MCF 10A (cell line): Measurements from ENCODE around the gene ZNF322. TPM values are rescaled to one million over a fixed set of nuclear protein-coding genes. Genes with fewer than 3 reads are reported as not detected.

Experiments used
- BruUV-seq: library from RNA; stranded (reverse); fragments of 400-500 nt; replicated peaks from 2 replicates; lab custom pipeline; 2021; lab: Mats Ljungman, UMichigan
- CTCF ChIA-PET: fragments of 300-600 bp; sonication (Branson Sonifier 250); formaldehyde crosslinking; extraction: SDS; loops from one replicate; lab custom pipeline; 2021; ENCODE audit warnings: antibody characterized with exemption, inconsistent platforms; lab: Yijun Ruan, JAX
- POLR2A ChIA-PET: fragments of 300-600, 350-650 bp; sonication (Branson Sonifier 250); formaldehyde crosslinking; extraction: SDS; loops from one replicate; lab custom pipeline; 2020; ENCODE audit warnings: antibody characterized with exemption, inconsistent platforms; lab: Yijun Ruan, JAX
- DNase-seq: peaks from one replicate; pipeline ENCODE4 v3.0.0-alpha.2; 2018; ENCODE audit not compliant: unreplicated experiment
- H3K27ac Mint-ChIP-seq: one replicate; pipeline ENCODE4 v1.8.0; 2022; ENCODE audit warnings: mild to moderate bottlenecking, low read depth, mixed read lengths; ENCODE audit not compliant: unreplicated experiment
- H3K27me3 Mint-ChIP-seq: one replicate; pipeline ENCODE4 v1.8.0; 2022; ENCODE audit warnings: mixed read lengths; ENCODE audit not compliant: insufficient read depth, unreplicated experiment
- H3K36me3 Mint-ChIP-seq: one replicate; pipeline ENCODE4 v1.8.0; 2022; ENCODE audit warnings: mild to moderate bottlenecking, moderate library complexity, mixed read lengths; ENCODE audit not compliant: insufficient read depth, unreplicated experiment
- H3K4me1 Mint-ChIP-seq: one replicate; pipeline ENCODE4 v1.8.0; 2022; ENCODE audit warnings: mixed read lengths; ENCODE audit not compliant: insufficient read depth, unreplicated experiment
- H3K4me3 Mint-ChIP-seq: one replicate; pipeline ENCODE4 v1.8.0; 2022; ENCODE audit warnings: mild to moderate bottlenecking, moderate library complexity, mixed read lengths; ENCODE audit not compliant: unreplicated experiment
- H3K9me3 Mint-ChIP-seq: one replicate; pipeline ENCODE4 v1.8.0; 2022; ENCODE audit warnings: mixed read lengths; ENCODE audit not compliant: unreplicated experiment
- CTCF ChIP-seq: fragments of 200-600 bp; IDR thresholded peaks from one replicate; pipeline ENCODE4 v1.8.0; 2022; ENCODE audit warnings: antibody characterized with exemption, mild to moderate bottlenecking; ENCODE audit not compliant: unreplicated experiment
- intact Hi-C: fragments of 100-400 bp; cut with micrococcal nuclease; formaldehyde crosslinking; loops from 2 replicates; pipeline ENCODE4 v1.14.1; 2022
- total RNA-seq: library from RNA; stranded (reverse); gene quantifications from 2 replicates; pipeline ENCODE4 v1.2.3, GENCODE V29; 2022

ZNF322 gene
- total RNA-seq, 1 experiment from 2014 or later = 20.7 TPM

DNA sequence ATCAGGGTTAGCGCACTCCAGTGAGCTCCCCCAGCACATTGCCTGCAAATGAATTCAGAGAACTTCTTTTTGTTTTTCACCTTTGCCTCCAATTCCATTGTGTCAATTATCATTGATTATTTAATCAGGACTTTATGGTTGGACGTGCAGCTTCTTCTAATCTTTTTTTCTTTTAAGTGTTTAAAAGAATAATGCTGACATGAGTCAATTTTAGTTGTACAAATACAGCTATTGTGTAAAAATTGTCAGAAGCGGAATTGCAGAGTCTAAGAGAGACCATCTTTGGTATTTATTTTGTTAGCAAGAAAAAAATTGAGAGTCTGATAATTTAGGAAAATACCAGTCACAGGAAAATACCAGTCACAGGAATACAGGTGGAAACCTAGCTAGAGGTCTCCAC is 57.3 kb downstream of the ZNF322 start:
- Mint-ChIP-seq H3K36me3 (peaks cover 24% of the 10 kb centered on the region), H3K4me1 (peaks cover 6% of the 10 kb centered on the region), H3K27me3 (no peaks in the 10 kb centered on the region), H3K9me3 (no peaks in the 10 kb centered on the region), H3K27ac (no peak overlapping the region), H3K4me3 (no peak overlapping the region)
- DNase-seq = no peak
- ChIA-PET CTCF (interaction anchor here (0.7 to 1.1 kb wide), 2 partner anchors 31 to 364 kb away, joined by 3 read pairs; no protein-coding TSS in a partner anchor), POLR2A (interaction anchor here (0.7 to 1.1 kb wide), 4 partner anchors 13 to 1295 kb away, joined by 3 read pairs; no protein-coding TSS in a partner anchor)
- intact Hi-C loops = no loop called here
- no peak for TF ChIP-seq CTCF
- BruUV-seq = no TSS peak

DNA sequence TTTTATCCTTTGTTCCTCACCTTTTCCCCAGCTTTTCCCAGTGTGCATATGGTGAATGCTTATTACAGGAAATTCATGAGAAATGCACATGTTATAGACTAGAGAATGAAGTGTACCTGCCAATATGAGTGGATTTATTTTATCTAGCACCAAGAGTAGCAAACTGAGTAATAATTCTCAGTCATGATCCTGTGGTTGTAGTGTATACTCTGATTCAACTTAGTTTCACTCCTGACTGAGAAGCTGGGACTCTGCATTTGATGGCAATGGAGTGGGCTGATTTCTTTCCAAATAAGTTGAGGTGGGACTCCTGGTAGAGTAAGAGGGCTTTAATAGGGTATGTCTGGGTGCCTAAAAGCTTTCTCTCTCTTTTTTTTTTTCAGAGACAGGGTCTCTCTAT is 58.8 kb downstream of the ZNF322 start:
- Mint-ChIP-seq H3K36me3 (peaks cover 24% of the 10 kb centered on the region), H3K9me3 (no peaks in the 10 kb centered on the region), H3K4me1 (peaks cover 6% of the 10 kb centered on the region), H3K4me3 (no peak overlapping the region), H3K27ac (no peak overlapping the region), H3K27me3 (no peaks in the 10 kb centered on the region)
- TF ChIP-seq CTCF = no peak
- no peak for DNase-seq
- intact Hi-C loops = no loop called here
- ChIA-PET CTCF (interaction anchor here (0.7 to 2.3 kb wide), 2 partner anchors 181 to 478 kb away, joined by 3 to 14 read pairs; no protein-coding TSS in a partner anchor), POLR2A (interaction anchor here (1.6 kb wide), 1 partner anchor 530 kb away, joined by 5 read pairs; no protein-coding TSS in a partner anchor)
- no TSS peak for BruUV-seq

GRCh38 chr6:26599591-26599990 is 60.0 kb downstream of the ZNF322 start:
- H3K4me1 Mint-ChIP-seq = peaks cover 6% of the 10 kb centered on the region
- intact Hi-C loops = loop anchor here (5.0 kb wide), 1 partner anchor 382 kb away; a partner anchor contains a TSS
- no peak overlapping the region for H3K4me3 Mint-ChIP-seq

GRCh38 chr6:26599134-26599533 is 60.4 kb downstream of the ZNF322 start:
- H3K36me3 Mint-ChIP-seq = peaks cover 32% of the 10 kb centered on the region
- BruUV-seq = no TSS peak
- H3K9me3 Mint-ChIP-seq = no peaks in the 10 kb centered on the region
- H3K27ac Mint-ChIP-seq = no peak overlapping the region
- H3K4me3 Mint-ChIP-seq = no peak overlapping the region
- no peak for TF ChIP-seq CTCF
- DNase-seq = no peak
- no peaks in the 10 kb centered on the region for H3K27me3 Mint-ChIP-seq
- intact Hi-C loops = loop anchor here (5.0 kb wide), 1 partner anchor 382 kb away; a partner anchor contains a TSS
- H3K4me1 Mint-ChIP-seq = peaks cover 6% of the 10 kb centered on the region
- ChIA-PET CTCF (no interaction called here), POLR2A (no interaction called here)

More at GRCh38 chr6:26599591-26599990, 60.0 kb downstream of the ZNF322 start:
- no peaks in the 10 kb centered on the region for H3K9me3 Mint-ChIP-seq
- CTCF ChIA-PET = interaction anchor here (2.3 kb wide), 1 partner anchor 479 kb away, joined by 14 read pairs; no protein-coding TSS in a partner anchor
- no TSS peak for BruUV-seq
- peaks cover 30% of the 10 kb centered on the region for H3K36me3 Mint-ChIP-seq
- H3K27ac Mint-ChIP-seq = no peak overlapping the region
- no peaks in the 10 kb centered on the region for H3K27me3 Mint-ChIP-seq
- no peak for DNase-seq
- POLR2A ChIA-PET = interaction anchor here (0.7 kb wide), 1 partner anchor 27 kb away, joined by 3 read pairs; no protein-coding TSS in a partner anchor
- TF ChIP-seq CTCF = no peak
